Skeletal muscle satellite cell (primary cell): ENCODE measurements around the gene ABLIM1.

ENCODE experiments used
- H3K27me3 ChIP-seq: 2 replicates; pipeline ENCODE4 v1.7.0; 2013; ENCODE audit warnings: low read length; ENCODE audit not compliant: control insufficient read depth, insufficient read depth
- H3K36me3 ChIP-seq: 2 replicates; pipeline ENCODE4 v1.7.0; 2013; ENCODE audit warnings: mild to moderate bottlenecking, control low read depth, low read length; ENCODE audit not compliant: insufficient read depth
- H3K4me1 ChIP-seq: 2 replicates; pipeline ENCODE4 v1.7.0; 2013; ENCODE audit warnings: low read length; ENCODE audit not compliant: control insufficient read depth, insufficient read depth
- H3K4me2 ChIP-seq: 2 replicates; pipeline ENCODE4 v1.7.0; 2013; ENCODE audit warnings: mild to moderate bottlenecking, low read length
- H3K4me3 ChIP-seq: 2 replicates; pipeline ENCODE4 v1.7.0; 2013; ENCODE audit warnings: low read length
- H3K9ac ChIP-seq: 2 replicates; pipeline ENCODE4 v1.7.0; 2013; ENCODE audit warnings: mild to moderate bottlenecking, low read depth, low read length, moderate library complexity
- H3K9me3 ChIP-seq: replicated peaks from 2 replicates; pipeline ENCODE4 v1.7.0; 2013; ENCODE audit warnings: mild to moderate bottlenecking, control low read depth, low read length

The ABLIM1 gene

DNA sequence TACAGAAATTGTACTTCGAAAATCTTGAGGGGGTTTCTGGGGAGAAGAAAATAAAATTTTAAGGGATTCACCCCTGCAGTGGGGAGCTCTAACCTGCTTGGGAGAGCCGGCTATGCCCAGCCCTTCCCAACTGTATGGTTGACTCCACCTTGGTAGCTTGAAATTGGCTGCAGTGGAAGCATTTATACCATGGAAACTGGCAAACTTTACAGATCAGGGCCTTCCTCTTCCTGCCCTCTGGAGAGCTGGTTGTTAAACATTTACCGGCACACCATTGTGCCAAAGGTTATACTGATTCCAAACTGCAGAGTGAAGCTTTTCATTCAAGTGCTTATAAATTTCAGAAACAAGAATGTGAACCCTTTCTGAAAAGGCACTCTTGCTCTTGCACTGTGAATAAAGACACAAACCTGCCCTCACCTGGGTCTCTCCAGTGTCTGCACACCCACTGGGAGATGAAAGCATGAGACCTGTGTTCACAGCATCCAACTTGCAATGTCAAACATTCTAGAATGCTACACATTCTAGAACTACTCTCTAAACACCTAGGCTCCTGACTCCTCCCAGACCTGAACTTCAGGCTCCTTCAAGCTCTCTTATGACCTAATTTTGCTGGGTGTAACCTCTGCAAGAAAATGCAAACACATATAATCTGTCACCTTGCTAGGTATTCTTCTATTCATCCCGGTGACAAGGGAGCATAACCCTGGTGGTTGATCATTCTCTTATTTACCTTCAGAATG, 44.7 kb downstream of the ABLIM1 start:
- no peak overlapping the region for H3K9ac ChIP-seq
- peaks cover 1% of the 10 kb centered on the region for H3K27me3 ChIP-seq
- H3K4me3 ChIP-seq, result no peak overlapping the region
- no peak overlapping the region for H3K4me2 ChIP-seq
- peaks cover 8% of the 10 kb centered on the region for H3K4me1 ChIP-seq
- no peaks in the 10 kb centered on the region for H3K9me3 ChIP-seq
- H3K36me3 ChIP-seq, result no peaks in the 10 kb centered on the region

- no peak overlapping the region for H3K4me2 ChIP-seq
- H3K9ac ChIP-seq, result no peak overlapping the region
- no peaks in the 10 kb centered on the region for H3K27me3 ChIP-seq
- no peak overlapping the region for H3K4me3 ChIP-seq
- peaks cover 12% of the 10 kb centered on the region for H3K4me1 ChIP-seq
- no peaks in the 10 kb centered on the region for H3K9me3 ChIP-seq
- no peaks in the 10 kb centered on the region for H3K36me3 ChIP-seq
Measured at GRCh38 chr10:114611617-114612016, 46.5 kb downstream of the ABLIM1 start.

DNA sequence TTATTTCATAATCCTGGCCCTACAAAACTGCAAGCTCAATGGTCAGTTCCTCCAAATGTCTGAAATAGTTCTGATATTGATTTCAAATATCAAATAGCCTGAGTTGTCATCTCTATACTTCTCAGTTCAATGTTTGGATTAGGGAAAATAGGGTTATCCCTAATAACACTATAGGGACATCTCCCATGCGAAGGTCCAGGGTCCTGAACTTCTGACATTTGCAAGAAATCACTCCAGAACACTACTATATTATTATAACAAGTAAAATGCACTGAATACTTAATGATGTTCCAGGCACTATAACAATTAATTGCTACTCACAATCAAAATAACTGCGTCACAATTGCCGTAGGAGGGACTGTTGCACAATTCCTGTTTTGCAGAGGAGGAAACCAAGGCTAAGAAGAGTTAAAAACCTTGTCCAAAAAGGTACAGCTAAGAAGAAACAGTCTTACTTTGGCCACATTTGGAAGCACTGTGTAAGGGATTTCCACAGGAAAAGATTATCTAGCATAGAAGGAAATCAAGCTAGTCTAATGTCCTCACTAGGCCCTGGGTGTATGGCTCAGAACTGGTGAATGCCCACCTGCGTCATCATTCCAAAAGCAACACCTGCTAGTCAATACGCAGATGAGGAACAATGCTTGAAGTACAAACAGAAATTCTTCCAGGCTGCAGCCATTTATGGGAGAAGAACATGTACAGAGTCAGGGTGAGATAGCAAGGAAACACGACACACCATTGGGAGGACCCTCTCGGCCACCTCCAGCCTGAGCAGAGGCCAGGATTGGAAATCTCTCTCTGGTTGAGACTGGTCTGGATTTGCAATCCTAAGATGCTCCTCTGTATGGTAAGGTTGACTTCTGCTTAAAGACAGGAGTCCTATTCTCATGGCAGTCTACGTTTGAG, 48.3 kb downstream of the ABLIM1 start:
- Histone ChIP-seq H3K9me3 (no peaks in the 10 kb centered on the region), H3K27me3 (no peaks in the 10 kb centered on the region), H3K36me3 (no peaks in the 10 kb centered on the region), H3K4me2 (no peak overlapping the region), H3K9ac (no peak overlapping the region), H3K4me3 (no peak overlapping the region), H3K4me1 (peaks cover 3% of the 10 kb centered on the region)

DNA sequence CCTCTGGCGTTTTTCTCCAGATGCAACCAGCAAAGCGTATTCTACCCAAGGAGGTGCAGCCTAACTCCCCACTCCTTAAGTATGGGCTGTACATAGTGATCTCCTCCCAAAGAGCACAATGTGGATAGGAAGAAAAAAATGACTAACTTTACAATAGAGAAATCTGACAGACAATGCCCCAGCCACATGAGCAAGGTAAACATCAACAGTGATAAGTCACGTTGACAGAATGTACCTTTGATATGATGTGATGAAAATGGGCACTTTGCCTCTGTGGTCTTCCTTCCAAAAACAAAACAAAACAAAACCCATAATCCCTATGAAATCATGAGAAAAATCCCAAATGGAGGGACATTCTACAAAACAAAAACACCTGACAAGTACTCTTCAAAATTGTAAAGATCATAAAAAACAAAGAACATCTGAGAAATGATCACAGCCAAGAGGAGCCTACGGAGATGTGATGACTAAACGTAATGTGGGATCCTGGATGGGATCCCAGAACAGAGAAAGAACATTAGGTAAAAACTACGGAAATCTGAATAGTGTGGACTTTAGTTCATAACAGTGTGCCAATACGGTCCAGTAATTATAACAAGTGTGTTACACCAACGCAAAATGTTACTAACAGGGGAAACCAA, 50.6 kb downstream of the ABLIM1 start:
- H3K4me2 ChIP-seq, result no peak overlapping the region
- H3K4me3 ChIP-seq, result no peak overlapping the region
- H3K4me1 ChIP-seq, result peaks cover 3% of the 10 kb centered on the region
- no peaks in the 10 kb centered on the region for H3K27me3 ChIP-seq
- H3K36me3 ChIP-seq, result no peaks in the 10 kb centered on the region
- no peaks in the 10 kb centered on the region for H3K9me3 ChIP-seq
- no peak overlapping the region for H3K9ac ChIP-seq

DNA sequence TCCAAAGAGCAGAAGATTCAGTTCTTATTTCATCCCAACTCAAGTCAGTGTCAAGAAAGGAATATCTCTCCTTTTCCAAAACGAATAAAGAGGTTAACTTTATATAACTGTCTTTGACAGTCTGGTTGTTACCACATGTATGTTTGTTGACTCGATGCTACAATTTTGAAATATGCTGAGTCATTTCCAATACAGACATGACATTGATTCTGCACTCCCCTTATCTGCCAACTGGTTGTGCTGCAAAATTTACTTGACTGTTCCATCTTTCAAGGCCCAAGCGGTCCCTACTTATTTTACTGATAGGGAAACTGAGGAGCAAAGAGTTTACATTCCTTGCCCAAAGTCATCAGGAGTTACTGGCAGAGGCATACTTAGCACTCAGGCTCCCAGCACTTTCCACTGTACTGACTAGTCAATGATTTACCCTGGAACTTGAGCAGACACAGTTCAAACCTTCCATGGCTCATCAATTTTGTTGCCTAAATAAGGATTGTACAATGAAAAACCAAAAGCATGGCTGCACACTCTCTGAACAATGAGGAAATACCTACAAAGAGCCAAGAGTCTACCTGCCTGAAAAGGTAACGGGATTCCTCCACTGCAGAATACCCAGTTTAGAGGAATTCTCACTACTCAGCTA, 52.8 kb downstream of the ABLIM1 start:
- no peaks in the 10 kb centered on the region for H3K27me3 ChIP-seq
- H3K36me3 ChIP-seq, result no peaks in the 10 kb centered on the region
- no peak overlapping the region for H3K4me2 ChIP-seq
- H3K9ac ChIP-seq, result no peak overlapping the region
- H3K4me3 ChIP-seq, result no peak overlapping the region
- H3K9me3 ChIP-seq, result no peaks in the 10 kb centered on the region
- peaks cover 3% of the 10 kb centered on the region for H3K4me1 ChIP-seq

GRCh38 chr10:114604357-114605130, 53.5 kb downstream of the ABLIM1 start:
- H3K4me3 ChIP-seq, result no peak overlapping the region
- H3K4me2 ChIP-seq, result no peak overlapping the region
- peaks cover 3% of the 10 kb centered on the region for H3K4me1 ChIP-seq

DNA sequence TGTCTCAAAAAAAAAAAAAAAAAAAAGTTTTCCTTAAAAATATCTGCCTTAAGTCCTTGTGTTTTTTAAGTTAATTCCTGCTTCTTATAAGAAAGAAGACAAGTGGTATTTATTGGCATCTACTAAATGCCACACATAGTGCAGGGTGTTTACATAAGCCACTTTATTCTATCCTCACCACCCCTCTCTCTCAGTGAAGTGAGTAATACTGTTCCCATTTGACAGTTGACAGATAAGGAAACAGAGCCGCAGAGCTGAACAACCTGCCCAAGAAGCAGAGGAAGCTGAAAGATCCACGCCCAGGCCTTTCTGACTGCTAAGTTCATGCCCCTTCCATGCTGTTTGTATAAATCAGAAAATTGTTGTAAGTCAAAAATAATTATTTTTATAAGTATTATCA, 54.1 kb downstream of the ABLIM1 start:
- Histone ChIP-seq H3K9me3 (no peaks in the 10 kb centered on the region), H3K4me3 (no peak overlapping the region), H3K4me1 (peaks cover 3% of the 10 kb centered on the region), H3K4me2 (no peak overlapping the region), H3K9ac (no peak overlapping the region), H3K27me3 (no peaks in the 10 kb centered on the region), H3K36me3 (no peaks in the 10 kb centered on the region)

More at GRCh38 chr10:114604357-114605130, 53.5 kb downstream of the ABLIM1 start:
- no peaks in the 10 kb centered on the region for H3K36me3 ChIP-seq
- no peaks in the 10 kb centered on the region for H3K27me3 ChIP-seq
- H3K9me3 ChIP-seq, result no peaks in the 10 kb centered on the region
- H3K9ac ChIP-seq, result no peak overlapping the region

- no peaks in the 10 kb centered on the region for H3K9me3 ChIP-seq
- H3K27me3 ChIP-seq, result no peaks in the 10 kb centered on the region
- no peak overlapping the region for H3K4me2 ChIP-seq
- H3K4me3 ChIP-seq, result no peak overlapping the region
- peaks cover 3% of the 10 kb centered on the region for H3K4me1 ChIP-seq
- no peaks in the 10 kb centered on the region for H3K36me3 ChIP-seq
- no peak overlapping the region for H3K9ac ChIP-seq
Measured at GRCh38 chr10:114603303-114603702, 54.8 kb downstream of the ABLIM1 start.

DNA sequence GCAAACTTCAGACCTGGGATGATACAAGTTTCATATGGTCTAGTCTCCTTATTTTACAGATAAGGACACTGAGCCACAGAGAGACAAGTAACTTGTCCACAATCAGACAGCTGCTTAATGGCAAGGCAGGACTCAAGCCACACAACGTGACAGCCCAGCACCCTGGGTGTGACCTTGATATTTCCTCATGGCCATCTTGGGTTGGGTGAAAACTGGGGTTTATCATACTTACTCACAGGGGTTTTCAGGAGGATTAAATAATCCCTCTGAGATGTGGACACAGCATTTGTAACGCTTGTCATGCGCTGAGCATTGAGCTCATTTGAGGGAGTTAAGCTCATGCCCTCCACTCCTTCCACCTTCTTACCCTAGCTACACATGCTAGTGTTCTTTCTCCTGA, 58.0 kb downstream of the ABLIM1 start:
- H3K36me3 ChIP-seq, result no peaks in the 10 kb centered on the region
- no peaks in the 10 kb centered on the region for H3K4me1 ChIP-seq
- no peaks in the 10 kb centered on the region for H3K27me3 ChIP-seq

DNA sequence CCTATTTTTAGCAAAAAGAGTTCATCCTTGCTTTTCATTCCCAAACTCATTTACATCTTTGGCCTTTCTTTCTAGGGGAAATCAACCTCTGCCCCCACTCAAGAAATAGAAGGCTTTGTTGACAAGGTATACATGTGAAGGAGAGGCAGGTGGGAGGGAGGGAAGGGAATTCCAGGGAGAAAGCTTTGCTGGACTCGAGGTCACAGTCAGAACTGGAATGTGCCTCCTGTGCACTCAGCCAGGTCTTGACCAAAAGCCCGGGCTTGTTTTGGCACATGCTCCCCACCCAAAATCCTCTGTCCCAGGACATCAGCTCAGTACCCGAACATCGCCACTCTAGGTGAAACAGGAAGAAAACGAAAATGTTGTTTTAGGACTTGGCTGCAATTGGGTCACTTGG, 61.3 kb downstream of the ABLIM1 start:
- H3K4me3 ChIP-seq, result no peak overlapping the region
- H3K36me3 ChIP-seq, result no peaks in the 10 kb centered on the region
- no peaks in the 10 kb centered on the region for H3K4me1 ChIP-seq
- no peak overlapping the region for H3K4me2 ChIP-seq
- no peaks in the 10 kb centered on the region for H3K9me3 ChIP-seq
- H3K9ac ChIP-seq, result no peak overlapping the region
- no peaks in the 10 kb centered on the region for H3K27me3 ChIP-seq

More for the DNA sequence above, 58.0 kb downstream of the ABLIM1 start:
- Histone ChIP-seq H3K9ac (no peak overlapping the region), H3K9me3 (no peaks in the 10 kb centered on the region), H3K4me2 (no peak overlapping the region), H3K4me3 (no peak overlapping the region)
